GM12873 (cell line): Measurements from ENCODE around the gene C1QTNF12.

Source experiments
- TF ChIP-seq, protein P1 (sequence below): IDR thresholded peaks from 2 replicates; pipeline ENCODE4 v1.5.1; 2012; ENCODE audit warnings: low read depth, mild to moderate bottlenecking, moderate library complexity, low read length, control low read depth; ENCODE audit not compliant: insufficient read depth; ENCODE audit errors: missing control alignments

Gene C1QTNF12

DNA sequence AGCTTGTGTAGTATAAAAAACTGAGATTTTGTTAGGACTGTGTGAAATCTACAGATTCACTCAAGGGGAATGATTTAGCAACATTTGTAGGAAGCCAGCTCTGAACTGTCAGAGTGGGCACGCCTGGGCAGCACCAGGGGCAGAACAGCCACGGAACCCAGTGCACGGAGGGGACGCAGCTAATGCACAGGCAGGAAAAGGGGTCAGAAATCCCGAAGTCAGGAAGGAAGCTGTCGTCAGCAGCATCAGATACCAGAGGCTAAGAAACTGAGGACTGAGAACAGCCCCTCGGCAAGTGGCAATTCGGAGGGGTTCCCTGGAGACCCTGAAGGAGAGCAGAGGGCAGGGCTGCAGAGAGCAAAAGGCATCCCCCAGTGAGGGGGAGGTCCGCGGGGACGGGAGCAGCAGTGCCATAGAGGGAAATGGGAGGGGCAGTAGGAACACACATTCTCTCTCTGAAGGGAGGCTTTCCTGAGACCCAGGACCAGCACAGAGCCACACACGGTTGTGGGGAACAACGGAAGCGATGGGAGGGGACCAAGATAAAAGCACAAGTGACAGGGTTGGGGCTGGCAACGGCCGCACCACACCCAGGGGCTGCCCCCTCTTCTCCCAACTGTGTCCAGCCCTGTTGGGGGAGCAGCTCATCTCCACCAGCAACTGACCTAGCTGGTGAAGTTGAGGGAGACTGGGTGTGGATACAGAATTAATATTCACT, 14.5 kb upstream of the C1QTNF12 start:
- TF ChIP-seq, protein P1, sequence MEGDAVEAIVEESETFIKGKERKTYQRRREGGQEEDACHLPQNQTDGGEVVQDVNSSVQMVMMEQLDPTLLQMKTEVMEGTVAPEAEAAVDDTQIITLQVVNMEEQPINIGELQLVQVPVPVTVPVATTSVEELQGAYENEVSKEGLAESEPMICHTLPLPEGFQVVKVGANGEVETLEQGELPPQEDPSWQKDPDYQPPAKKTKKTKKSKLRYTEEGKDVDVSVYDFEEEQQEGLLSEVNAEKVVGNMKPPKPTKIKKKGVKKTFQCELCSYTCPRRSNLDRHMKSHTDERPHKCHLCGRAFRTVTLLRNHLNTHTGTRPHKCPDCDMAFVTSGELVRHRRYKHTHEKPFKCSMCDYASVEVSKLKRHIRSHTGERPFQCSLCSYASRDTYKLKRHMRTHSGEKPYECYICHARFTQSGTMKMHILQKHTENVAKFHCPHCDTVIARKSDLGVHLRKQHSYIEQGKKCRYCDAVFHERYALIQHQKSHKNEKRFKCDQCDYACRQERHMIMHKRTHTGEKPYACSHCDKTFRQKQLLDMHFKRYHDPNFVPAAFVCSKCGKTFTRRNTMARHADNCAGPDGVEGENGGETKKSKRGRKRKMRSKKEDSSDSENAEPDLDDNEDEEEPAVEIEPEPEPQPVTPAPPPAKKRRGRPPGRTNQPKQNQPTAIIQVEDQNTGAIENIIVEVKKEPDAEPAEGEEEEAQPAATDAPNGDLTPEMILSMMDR: no peak

DNA sequence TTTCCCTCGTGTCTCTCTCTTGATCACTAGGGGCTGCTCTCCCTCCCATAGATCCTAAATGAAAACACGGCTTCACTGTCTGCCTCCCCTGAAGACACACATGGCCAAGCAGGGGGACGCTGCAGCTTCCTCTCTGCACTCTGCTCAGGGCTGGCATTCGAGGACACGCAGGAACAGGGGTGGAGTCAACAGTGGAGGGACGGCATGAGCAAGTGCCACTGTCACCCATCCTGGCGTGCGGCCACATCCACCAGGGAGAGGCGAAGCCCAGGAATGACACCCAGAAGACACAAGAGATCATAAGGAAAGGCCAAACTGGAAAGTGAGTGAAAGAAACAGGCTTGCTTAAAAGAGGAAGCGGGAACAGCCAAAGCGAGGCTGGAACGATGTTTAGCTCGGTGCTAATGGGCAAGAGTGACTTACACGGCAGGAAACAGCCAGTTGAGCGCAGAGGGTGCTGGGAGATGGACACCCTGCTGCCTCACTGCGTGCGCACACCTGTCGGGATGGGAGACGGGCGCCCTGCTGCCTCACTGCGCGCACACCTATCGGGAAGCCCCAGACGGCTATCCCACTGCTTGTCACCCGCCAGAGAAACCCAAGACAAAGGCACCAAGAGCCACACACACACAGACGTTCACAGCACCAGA, 13.6 kb upstream of the C1QTNF12 start:
- TF ChIP-seq, protein P1: no peak

DNA sequence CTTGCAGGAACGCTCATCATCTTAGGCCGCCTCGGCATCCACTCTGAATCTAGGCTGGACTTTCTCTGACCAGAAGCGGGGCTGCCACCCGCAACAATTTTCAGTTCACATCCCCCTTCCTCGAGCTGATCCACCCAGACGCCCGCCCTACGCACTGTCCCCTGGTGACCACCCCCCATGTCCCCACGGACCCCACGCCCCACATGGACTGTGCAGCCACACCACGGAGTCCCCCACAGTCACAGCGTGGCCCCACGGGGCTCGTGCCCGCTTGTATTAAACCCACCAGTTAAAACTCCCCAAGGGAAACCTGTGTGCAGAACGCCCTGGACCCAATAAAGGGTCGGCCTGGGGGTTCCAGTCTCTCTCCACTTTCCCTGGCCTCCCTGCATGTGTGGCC, 13.0 kb upstream of the C1QTNF12 start:
- TF ChIP-seq, protein P1: no peak

DNA sequence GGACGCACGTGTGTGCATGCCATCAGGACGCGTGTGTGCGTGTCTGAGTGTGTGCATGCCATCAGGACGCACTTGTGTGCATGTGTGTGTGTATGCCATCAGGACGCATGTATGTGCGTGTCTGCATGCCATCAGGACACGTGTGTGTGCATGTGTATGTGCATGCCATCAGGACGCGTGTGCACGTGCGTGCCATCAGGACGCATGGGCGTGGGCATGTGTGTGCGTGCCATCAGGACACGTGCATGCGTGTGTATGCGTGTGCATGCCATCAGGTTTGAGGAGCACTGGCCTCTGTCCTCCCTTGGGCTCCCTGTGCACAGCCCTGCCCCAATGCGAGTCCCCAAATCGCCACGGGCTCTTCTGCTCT, 12.6 kb upstream of the C1QTNF12 start:
- TF ChIP-seq, protein P1: no peak

DNA sequence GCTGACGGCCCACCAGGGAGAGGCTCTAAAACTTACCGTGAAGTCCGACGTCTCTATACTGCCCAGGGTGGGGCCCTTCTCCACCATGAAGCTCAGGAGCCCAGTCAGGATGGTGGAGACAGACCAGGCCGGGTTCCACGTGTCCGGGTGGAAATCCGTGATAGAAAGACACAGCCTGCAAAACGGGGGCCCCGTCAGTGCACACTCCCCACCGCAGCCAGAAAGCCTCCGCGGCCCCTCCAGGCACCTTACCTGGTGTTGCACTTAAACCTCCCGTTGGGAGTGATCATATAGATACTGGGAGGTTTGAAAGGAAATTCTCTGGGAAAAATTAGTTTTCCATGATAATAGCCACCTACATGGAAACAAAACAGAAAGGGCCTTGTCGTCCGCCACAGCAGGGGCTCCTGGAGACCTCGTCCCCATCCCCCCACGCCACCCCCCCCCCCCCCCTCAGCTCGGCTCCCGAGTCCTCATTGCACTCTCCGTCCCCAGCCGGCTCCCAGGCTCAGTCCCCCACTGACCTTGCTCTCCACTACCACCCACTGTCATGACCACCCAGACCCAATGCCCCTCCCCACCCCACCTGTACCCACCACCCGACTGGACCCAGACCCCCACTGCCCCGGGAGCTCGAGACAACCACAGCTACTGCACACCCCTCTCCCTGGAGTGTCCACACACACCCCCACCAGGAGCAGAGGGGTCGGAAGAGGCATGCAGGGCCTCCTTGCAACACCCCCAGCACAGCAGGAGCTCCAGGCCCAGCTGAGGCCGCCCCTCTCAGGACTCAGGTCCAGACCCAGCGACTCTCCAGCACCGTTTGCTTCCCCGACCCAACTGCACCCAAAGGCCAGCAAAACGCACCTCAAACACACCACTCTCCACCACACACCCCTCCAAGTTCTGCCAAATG, 10.7 kb upstream of the C1QTNF12 start:
- TF ChIP-seq, protein P1: no peak

DNA sequence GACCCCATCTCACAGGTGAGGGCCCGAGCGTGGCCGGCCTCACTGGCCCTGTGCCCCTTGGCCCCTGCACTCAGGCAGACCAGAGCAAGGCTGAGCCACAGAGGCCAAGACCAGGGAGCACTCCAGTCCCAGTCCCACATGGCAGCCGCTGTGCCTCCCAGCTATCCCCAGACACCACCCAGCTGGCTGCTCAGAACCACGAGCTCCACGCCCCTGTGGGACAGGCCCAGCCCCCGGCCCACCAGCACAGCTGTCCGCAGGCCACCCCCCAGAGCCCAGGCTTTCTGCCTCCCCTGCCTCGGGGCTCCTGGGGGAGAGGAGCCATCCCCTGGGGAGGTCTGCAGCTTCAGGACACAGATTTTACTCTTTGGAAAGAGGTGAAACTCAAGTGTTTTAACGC, 9.1 kb upstream of the C1QTNF12 start:
- TF ChIP-seq, protein P1: no peak

DNA sequence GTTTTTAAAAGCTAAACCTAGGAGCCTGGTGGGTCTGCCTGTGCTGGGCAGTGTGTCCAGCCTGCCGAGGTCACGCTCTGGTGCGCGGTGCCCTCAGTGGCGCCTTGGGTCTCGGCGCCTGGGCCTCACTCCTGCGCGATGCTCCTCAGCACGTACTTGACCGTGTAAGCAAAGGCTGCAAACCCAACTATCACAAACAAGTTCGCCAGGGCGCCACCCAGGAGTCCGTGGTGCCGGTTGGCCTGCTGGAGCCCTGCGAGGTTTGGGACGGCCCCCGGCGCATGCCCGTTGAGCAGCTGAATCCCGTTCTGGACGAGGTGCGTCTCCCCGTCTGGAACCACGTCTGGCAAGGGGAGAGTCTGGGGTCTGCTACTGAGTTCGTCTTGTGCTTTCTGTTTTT, 8.6 kb upstream of the C1QTNF12 start:
- TF ChIP-seq, protein P1: no peak
